Fibroblast of pulmonary artery (primary cell): ENCODE measurements around the gene PITX1.

Experiments
- DNase-seq: peaks from one replicate; pipeline ENCODE4 v3.0.0-alpha.2; 2010; ENCODE audit warnings: low read depth
- H3K4me3 ChIP-seq: replicated peaks from 2 replicates; pipeline ENCODE4 v1.5.1; 2011; ENCODE audit warnings: low read depth, mild to moderate bottlenecking, control low read depth, low read length, moderate library complexity
- CTCF ChIP-seq: IDR thresholded peaks from 2 replicates; pipeline ENCODE4 v1.5.1; 2011; ENCODE audit warnings: mild to moderate bottlenecking, control low read depth, low read length, inconsistent platforms; ENCODE audit errors: missing control alignments

PITX1 gene

GRCh38 chr5:135056316-135057030, 22.4 kb upstream of the PITX1 start:
- no peak for DNase-seq
- no peak for TF ChIP-seq CTCF

GRCh38 chr5:135055396-135055795, 21.4 kb upstream of the PITX1 start:
- no peak for DNase-seq
- no peak for TF ChIP-seq CTCF

More at GRCh38 chr5:135056316-135057030, 22.4 kb upstream of the PITX1 start:
- H3K4me3 ChIP-seq: no peak overlapping the region

GRCh38 chr5:135054546-135054945, 20.5 kb upstream of the PITX1 start:
- no peak for DNase-seq
- TF ChIP-seq CTCF: no peak
- H3K4me3 ChIP-seq: no peak overlapping the region

More at GRCh38 chr5:135055396-135055795, 21.4 kb upstream of the PITX1 start:
- no peak overlapping the region for H3K4me3 ChIP-seq

GRCh38 chr5:135053989-135054388, 20.0 kb upstream of the PITX1 start:
- H3K4me3 ChIP-seq: no peak overlapping the region
- no peak for TF ChIP-seq CTCF
- no peak for DNase-seq

GRCh38 chr5:135053278-135053677, 19.2 kb upstream of the PITX1 start:
- no peak overlapping the region for H3K4me3 ChIP-seq
- DNase-seq: no peak
- TF ChIP-seq CTCF: no peak

- TF ChIP-seq CTCF: no peak
- H3K4me3 ChIP-seq: no peak overlapping the region
- DNase-seq: no peak
Observed at GRCh38 chr5:135052511-135053145, 18.6 kb upstream of the PITX1 start.
